SU-DHL-6 (cell line): ENCODE data around the gene ABLIM1.

Source experiments
- H2AFZ ChIP-seq: fragments of 200-600 bp; sonication (generic); 2 replicates; pipeline ENCODE4 v1.6.1; 2014; ENCODE audit warnings: low read depth, mild to moderate bottlenecking, moderate library complexity, mixed read lengths, antibody characterized with exemption, low read length; ENCODE audit not compliant: severe bottlenecking
- H3F3A ChIP-seq: fragments of 200-600 bp; shearing (Covaris generic); 2 replicates; pipeline ENCODE4 v1.6.0; 2016; ENCODE audit warnings: antibody characterized with exemption, mild to moderate bottlenecking; ENCODE audit not compliant: insufficient read depth
- H3K27ac ChIP-seq: fragments of 200-600 bp; sonication (generic); 2 replicates; pipeline ENCODE4 v1.5.1; 2016; ENCODE audit warnings: low read depth, mild to moderate bottlenecking, low read length, moderate library complexity, mixed read lengths
- H3K27me3 ChIP-seq: fragments of 200-600 bp; sonication (generic), shearing (Covaris generic); 2 replicates; pipeline ENCODE4 v1.6.0; 2014; ENCODE audit warnings: mild to moderate bottlenecking, low read length
- H3K36me3 ChIP-seq: fragments of 200-600 bp; sonication (generic); 2 replicates; pipeline ENCODE4 v1.6.1; 2014; ENCODE audit warnings: mild to moderate bottlenecking, low read length, mixed read lengths
- H3K4me2 ChIP-seq: fragments of 300-600, 200-600 bp; shearing (Covaris generic), sonication (generic); 2 replicates; pipeline ENCODE4 v1.6.0; 2014; ENCODE audit warnings: low read length, low read depth, mild to moderate bottlenecking; ENCODE audit not compliant: poor library complexity, severe bottlenecking
- H3K4me3 ChIP-seq: fragments of 200-600 bp; sonication (generic); 2 replicates; pipeline ENCODE4 v1.5.1; 2014; ENCODE audit warnings: antibody characterized with exemption, low read length, mild to moderate bottlenecking, mixed read lengths; ENCODE audit not compliant: insufficient read depth, poor library complexity, severe bottlenecking
- H3K79me2 ChIP-seq: fragments of 200-600 bp; sonication (generic); 2 replicates; pipeline ENCODE4 v1.6.1; 2014; ENCODE audit warnings: mild to moderate bottlenecking, low read length, moderate library complexity; ENCODE audit not compliant: insufficient read depth
- H3K9ac ChIP-seq: fragments of 200-600 bp; sonication (generic); 2 replicates; pipeline ENCODE4 v1.7.0; 2014; ENCODE audit warnings: mild to moderate bottlenecking, low read length
- H3K9me2 ChIP-seq: fragments of 200-600 bp; sonication (generic); replicated peaks from 2 replicates; pipeline ENCODE4 v1.6.1; 2014; ENCODE audit warnings: low read length; ENCODE audit not compliant: insufficient read depth
- H3K9me3 ChIP-seq: fragments of 200-600 bp; sonication (generic); 2 replicates; pipeline ENCODE4 v1.6.1; 2014; ENCODE audit warnings: low read length, mixed read lengths; ENCODE audit not compliant: insufficient read depth
- H4K20me1 ChIP-seq: fragments of 200-600 bp; sonication (generic); 2 replicates; pipeline ENCODE4 v1.6.1; 2014; ENCODE audit warnings: low read depth, mild to moderate bottlenecking, antibody characterized with exemption, low read length, moderate library complexity, mixed read lengths
- EZH2phosphoT487 ChIP-seq: fragments of 200-600 bp; sonication (generic), shearing (Covaris generic); conservative IDR thresholded peaks from 2 replicates; pipeline ENCODE4 v1.6.1; 2018; ENCODE audit warnings: mild to moderate bottlenecking, antibody characterized with exemption, low read length, moderate library complexity, mixed read lengths
- TF ChIP-seq, protein P1 (sequence below): fragments of 200-600 bp; sonication (generic); IDR thresholded peaks from one replicate; pipeline ENCODE4 v1.5.1; 2017; ENCODE audit warnings: antibody characterized with exemption, mild to moderate bottlenecking, low read length, moderate library complexity; ENCODE audit not compliant: insufficient read depth, poor library complexity, severe bottlenecking

The ABLIM1 gene

GRCh38 chr10:114453576-114453975 is 204.5 kb downstream of the ABLIM1 start:
- Histone ChIP-seq H3K27me3 (no peaks in the 10 kb centered on the region), H3K4me3 (no peak overlapping the region), H3K9me3 (no peaks in the 10 kb centered on the region), H2AFZ (no peak overlapping the region), H4K20me1 (no peaks in the 10 kb centered on the region), H3F3A (no peaks in the 10 kb centered on the region), H3K36me3 (no peaks in the 10 kb centered on the region), H3K4me2 (no peak overlapping the region), H3K79me2 (no peaks in the 10 kb centered on the region), H3K9me2 (no peaks in the 10 kb centered on the region), H3K27ac (no peak overlapping the region), H3K9ac (no peak overlapping the region)
- no peak for TF ChIP-seq EZH2phosphoT487
- TF ChIP-seq, protein P1, sequence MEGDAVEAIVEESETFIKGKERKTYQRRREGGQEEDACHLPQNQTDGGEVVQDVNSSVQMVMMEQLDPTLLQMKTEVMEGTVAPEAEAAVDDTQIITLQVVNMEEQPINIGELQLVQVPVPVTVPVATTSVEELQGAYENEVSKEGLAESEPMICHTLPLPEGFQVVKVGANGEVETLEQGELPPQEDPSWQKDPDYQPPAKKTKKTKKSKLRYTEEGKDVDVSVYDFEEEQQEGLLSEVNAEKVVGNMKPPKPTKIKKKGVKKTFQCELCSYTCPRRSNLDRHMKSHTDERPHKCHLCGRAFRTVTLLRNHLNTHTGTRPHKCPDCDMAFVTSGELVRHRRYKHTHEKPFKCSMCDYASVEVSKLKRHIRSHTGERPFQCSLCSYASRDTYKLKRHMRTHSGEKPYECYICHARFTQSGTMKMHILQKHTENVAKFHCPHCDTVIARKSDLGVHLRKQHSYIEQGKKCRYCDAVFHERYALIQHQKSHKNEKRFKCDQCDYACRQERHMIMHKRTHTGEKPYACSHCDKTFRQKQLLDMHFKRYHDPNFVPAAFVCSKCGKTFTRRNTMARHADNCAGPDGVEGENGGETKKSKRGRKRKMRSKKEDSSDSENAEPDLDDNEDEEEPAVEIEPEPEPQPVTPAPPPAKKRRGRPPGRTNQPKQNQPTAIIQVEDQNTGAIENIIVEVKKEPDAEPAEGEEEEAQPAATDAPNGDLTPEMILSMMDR = no peak

GRCh38 chr10:114448897-114449296 is 209.2 kb downstream of the ABLIM1 start:
- Histone ChIP-seq H3K9ac (no peak overlapping the region), H3K9me2 (no peaks in the 10 kb centered on the region), H3K4me2 (no peak overlapping the region), H3K36me3 (no peaks in the 10 kb centered on the region), H3K27me3 (no peaks in the 10 kb centered on the region), H2AFZ (no peak overlapping the region), H3F3A (no peaks in the 10 kb centered on the region), H3K4me3 (no peak overlapping the region), H3K27ac (no peak overlapping the region), H3K79me2 (no peaks in the 10 kb centered on the region), H3K9me3 (no peaks in the 10 kb centered on the region), H4K20me1 (no peaks in the 10 kb centered on the region)
- no peak for TF ChIP-seq EZH2phosphoT487
- TF ChIP-seq, protein P1 = no peak

DNA sequence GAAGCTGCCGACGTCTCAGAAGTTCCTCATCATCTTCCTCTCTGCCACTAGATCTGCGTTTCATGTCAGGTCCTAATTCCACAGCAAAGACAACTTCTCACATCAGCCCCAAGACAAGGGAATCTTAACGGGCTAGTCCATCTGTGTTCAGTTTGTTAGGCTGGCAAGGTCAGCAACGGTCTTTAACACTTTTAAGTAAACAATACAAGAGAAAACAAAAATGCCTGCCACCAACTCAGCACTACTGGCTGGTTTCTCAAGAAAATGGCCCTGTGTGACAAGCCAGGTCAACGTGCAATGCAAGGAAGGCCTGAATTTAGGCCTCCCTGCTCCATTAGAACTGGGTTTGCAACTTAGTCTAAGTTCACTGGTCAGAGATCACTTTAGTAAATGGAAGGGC is 212.7 kb downstream of the ABLIM1 start:
- Histone ChIP-seq H3F3A (no peaks in the 10 kb centered on the region), H4K20me1 (no peaks in the 10 kb centered on the region), H3K4me3 (no peak overlapping the region), H3K9me3 (no peaks in the 10 kb centered on the region), H3K27ac (no peak overlapping the region), H3K9me2 (no peaks in the 10 kb centered on the region), H2AFZ (no peak overlapping the region), H3K9ac (no peak overlapping the region), H3K36me3 (no peaks in the 10 kb centered on the region), H3K27me3 (no peaks in the 10 kb centered on the region), H3K4me2 (no peak overlapping the region), H3K79me2 (no peaks in the 10 kb centered on the region)
- TF ChIP-seq EZH2phosphoT487 = no peak
- TF ChIP-seq, protein P1 = no peak
